GM18909 (cell line): ENCODE data around the gene TRANK1.
"Not testable (repeated sequence)": the region's sequence is repeated elsewhere in the genome, so short reads cannot be mapped to it uniquely, and the experiment has no call there.

Experiments
- ATAC-seq: cut with Tn5 transposase; IDR thresholded peaks from one replicate; pipeline ENCODE4 v1.9.1; 2021; ENCODE audit warnings: mild to moderate bottlenecking; ENCODE audit not compliant: unreplicated experiment, poor library complexity

TRANK1 gene

DNA sequence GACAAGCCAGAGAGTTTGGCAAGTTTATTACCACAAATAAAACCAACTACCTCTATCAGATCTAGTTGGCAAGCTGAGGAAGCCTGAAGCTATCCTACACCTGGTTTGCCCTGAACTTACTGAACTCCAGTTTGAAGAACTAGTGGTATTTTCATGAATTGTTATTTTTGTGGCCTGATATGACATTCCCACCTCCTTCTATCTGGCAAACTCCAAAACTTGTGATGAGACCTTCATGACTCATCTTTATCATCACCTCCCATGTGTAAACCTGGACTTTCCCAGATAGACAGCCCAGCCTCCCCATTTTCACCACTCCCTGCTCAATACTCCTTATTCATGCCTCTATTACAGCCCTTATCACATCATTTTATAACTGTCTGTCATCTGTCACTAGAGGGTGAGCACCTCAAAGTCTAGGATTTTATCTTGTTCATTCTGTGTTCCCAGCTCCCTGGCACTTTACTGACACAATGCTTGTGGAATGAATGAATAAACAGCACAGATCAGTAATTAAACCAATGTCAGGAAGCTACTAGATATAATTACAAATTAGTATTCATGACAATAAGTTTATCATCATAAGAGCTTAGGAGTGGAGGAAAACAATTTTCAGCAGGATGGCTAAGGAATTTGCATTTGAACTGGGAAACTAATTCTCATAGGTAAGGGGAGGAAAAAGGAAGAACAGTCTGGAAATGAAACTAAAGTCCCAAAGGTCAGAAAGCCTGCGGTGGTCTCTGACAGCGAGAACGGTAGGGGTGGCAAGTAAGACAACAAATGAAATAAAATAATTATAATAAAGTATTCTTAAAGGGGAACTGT, 13.2 kb upstream of the TRANK1 start:
- no peak for ATAC-seq

DNA sequence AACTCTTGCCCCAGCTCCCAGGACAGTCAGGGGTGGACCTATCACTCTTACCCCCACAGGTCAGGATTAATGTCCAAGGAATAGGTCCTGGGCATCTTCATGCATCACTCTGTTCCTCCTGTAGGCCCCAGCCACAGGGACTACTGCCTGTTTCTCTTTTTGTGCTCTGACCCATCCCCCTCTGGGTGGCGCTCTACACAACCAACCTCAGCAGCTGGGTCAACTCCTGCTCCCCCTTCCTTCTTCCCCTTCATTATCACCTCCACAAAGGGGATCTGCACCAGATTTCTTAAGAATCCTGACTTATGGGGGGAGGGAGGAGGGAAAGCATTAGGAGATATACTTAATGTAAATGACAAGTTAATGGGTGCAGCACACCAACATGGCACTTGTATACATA, 12.2 kb upstream of the TRANK1 start:
- no peak for ATAC-seq

DNA sequence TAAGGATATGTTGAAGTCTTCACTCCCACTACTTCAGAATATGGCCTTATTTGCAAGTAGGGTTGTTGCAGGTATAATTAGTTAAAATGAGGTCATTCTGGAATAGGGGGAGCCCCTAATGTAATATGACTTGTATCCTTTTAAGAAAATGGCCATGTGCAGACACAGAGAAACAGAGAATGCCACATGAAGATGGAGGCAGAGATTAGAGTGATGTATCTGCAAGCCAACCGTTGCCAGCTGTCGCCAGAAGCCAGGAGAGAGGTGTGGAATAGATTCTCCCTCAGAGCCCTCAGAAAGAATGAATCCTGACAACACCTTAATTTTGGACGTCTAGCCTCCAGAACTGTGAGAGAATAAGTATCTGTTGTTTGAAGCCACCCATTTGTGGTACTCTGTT, 11.3 kb upstream of the TRANK1 start:
- no peak for ATAC-seq

DNA sequence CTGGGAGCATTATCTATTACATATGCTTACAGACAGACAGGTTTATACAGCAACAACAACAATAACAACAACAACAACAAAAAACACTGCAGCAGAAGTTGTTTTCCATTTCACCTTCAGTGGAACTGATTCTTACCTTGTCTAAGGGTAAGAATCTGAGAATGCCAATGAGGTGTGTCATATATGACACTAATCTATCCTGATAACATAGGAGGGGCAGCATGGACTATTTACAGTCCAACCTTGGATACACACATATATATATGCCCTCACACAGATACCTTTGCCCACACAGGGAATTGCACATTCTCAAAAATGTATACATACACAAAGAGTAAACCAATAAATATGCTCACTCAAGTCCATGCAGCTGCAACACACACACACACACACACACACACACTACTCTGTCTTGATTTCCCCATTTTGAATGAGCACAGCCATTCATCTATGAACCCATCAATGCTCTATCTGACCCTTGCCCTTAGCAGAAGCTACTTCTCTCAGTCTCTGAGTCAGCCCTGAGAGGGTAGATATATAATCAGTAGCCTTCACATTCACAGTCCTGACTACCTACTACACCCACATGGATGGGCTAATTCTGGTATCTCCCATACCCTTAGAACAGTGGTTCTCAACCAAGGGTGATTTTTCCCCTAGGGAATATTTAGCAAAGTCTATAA, 9.7 kb upstream of the TRANK1 start:
- ATAC-seq = no peak

DNA sequence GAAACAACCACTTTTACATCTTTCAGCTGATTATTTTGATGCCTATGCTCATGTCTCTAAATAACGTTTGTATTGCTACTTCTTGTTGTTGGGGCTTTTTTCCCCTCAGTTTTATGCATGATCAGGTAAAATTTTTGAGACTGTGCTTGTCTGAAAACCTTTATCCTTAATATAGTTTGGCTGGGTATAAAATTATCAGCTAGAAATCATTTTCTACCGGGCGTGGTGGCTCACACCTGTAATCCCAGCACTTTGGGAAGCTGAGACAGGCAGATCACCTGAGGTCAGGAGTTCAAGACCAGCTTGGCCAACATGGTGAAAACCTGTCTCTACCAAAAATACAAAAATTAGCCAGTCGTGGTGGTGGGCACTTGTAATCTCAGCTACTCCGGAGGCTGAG, 3.0 kb upstream of the TRANK1 start:
- not testable (repeated sequence) for ATAC-seq

DNA sequence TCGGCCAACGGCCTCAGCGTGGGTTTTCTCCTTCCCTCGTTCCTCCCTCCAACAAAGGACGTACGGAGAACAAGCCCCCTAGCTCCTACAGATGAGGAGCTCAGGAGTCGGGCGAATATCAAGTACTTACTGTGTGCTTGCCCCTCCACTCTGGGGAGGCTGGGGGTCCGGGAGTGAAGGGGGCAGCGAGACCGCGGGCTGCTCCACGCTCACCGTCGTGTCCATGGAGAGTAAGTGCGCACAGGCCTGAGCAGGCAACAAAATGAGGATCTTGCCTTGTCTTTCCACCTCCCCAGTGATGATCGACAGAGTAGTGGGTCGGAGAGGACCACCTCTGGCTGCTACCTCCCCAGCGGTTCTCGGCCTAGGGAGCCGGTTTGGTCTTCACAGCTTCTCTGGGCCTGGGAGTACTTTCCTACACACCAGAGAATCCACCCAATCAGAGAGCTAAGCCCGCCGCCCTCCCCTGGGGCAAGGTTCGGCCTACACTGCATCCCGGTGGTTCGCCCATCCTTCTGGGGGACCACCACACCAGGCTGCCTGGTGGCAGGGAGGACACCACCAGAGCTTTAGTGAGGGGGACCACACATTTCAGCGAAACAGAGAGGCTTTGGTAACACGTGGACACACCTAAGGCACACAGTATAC, 603 bp upstream of the TRANK1 start:
- ATAC-seq = no peak

DNA sequence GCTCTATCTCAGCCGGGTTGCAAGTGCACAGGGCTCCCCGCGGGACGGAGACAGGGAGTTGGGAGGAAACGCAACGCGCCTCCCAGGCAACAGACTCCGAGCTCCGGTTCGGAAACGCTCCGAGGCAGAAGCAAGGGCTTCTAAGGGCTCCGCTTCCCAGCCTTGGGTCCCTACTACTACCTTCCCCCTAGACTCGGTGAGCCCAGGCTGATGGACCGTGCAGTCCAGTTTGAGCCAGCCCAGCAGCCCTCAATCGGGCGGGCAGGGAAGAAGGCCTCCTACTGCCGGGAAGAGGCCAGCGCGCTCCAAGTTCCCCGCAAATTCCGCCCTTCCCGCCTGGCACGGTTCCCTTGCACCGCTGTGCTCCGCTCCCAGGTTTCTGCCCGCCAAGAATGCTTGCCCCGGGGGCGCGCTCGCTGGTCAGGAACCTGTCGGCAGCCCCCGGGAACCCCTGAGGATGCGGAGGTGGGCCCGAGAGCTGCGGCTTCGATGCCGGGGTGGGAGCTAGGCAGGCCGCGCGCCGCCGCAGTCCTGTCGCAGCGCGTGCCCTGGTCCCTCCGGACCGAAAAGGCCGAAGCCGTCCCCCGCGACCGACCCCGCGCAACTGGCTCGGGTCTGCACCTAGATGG, 728 bp downstream of the TRANK1 start:
- ATAC-seq = peak; percentile 66

DNA sequence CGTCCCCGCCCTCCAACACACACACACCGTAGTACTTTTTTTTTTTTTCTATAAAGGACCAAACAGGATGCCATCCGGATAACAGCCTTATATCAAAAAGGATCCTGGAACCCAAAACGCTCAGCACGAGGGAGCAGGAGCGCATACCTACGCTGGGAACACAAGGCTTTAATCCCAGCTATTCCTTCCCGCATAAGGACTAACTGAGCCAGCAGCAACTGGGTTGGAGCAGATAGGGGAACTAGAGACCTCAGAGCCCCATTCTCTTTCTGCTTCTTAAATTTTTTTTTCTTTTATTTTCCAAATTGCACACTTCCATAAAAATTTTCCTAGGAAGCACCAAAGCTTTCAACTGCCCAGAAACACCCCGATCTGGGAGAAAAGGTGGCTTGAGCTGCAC, 1.3 kb downstream of the TRANK1 start:
- ATAC-seq = no peak

DNA sequence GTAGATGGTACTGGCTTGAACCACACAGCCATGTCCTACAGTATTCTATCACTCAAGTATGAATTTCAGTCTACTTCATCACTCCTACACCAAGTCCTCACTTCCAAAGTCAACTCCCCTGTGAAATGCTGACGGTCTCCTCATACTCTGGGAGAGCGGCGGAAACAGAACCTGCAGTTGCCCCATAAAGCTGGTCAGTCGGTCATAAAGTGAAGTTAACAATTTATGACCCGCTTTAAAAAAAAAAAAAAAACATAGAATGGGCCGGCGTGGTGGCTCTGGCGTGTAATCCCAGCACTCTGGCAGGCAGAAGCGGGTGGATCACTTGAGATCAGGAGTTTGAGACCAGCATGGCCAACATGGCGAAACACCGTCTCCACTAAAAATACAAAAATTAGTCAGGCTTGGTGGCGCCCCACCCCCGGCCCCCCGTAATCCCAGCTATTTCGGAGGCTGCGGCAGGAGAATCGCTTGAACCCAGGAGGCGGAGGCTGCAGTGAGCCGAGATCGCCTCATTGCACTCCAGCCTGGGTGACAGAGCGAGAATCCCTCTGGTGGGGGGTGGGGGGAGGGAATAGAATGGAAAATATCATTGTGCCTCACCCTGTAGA, 2.1 kb downstream of the TRANK1 start:
- ATAC-seq = no peak

DNA sequence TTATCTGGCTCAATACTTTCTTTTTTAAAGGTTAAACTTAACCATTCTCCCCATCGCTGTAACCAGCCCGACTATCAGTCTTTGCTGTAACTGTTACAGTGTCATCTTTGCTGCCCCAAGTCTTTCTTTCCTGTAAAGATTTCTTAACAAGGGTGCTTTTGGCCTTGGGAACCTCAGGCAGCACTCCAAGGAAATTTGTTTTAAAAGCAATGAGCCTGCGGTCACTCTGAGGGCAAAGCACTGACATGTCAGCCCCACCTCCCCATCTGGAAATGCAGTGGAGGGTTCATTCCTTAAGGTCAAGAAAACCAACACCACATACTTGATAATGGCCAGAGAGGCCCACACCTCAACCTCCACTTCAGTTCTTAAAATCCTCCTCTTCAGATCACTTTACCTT, 3.2 kb downstream of the TRANK1 start:
- no peak for ATAC-seq

DNA sequence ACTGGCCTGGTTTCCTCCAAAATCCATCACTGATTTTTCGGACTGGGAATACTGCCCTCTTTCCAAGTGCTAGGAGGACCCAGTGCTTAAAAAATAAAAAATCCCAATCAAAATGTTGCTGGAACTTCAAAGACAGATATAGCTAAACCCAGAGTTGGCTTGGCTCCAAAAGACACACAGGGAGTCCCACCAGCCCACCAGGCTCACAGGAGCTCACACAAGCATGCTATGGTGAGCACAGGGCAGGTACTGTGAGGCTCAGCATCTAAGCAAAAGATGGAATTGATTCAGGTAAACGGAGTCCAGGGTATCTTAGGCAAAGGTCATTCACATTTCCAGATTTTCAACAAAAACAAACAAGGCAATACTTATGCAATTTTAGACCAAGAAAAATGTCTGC, 3.7 kb downstream of the TRANK1 start:
- ATAC-seq = no peak

DNA sequence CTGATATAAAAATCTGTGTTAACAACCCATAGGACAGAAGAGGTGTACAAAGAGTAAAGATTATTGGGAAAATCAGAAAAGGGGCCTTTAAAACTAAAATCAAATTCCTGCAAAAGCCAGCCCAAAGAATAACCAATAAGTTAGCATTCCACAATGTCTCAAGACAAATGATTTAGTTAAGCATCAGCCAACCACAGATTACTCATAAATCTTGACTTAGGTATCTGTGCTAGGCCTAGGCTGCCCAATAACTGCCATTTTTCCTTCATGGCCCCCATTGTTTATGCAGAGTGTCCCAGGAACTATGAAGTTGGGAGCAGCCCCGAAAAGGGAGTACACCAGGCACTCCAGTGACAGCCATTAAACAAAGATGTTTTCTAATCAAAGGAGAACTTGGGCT, 7.4 kb downstream of the TRANK1 start:
- no peak for ATAC-seq

DNA sequence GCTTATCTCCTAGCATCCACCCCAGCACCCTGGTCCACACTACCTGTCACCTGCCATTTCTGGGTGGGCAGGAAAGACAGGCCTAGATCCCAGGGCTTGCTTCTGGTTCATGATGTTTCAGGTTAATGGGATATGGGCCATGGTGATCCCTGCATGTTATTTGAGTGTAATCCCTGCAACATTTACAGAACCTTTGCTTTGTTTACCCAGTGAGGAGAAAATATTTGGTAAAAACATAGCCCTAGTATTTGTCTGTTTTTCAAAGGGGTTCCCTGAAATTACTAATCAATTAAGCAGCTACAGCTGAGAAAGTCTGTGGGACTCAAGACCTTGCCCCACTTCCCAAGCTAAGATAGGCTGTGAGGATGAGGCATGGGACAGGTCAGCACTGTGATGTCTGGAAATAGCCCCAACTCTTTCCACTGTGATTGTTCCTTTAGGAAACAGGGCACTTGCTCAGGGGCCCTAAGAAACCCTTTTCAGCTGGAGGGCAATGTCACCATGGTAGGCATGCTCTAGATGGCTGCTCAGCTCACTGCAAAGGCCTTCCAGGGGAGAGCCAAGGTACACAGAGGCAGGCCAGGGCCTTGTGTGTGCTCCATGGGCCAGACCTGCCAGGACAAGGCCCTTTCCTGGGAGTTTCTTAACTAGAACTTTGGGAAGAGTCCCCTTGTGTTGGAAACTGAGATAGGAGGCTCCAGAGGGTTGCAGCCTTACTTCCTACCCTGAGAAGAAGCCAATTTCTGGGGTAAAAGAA, 11.1 kb downstream of the TRANK1 start:
- no peak for ATAC-seq

DNA sequence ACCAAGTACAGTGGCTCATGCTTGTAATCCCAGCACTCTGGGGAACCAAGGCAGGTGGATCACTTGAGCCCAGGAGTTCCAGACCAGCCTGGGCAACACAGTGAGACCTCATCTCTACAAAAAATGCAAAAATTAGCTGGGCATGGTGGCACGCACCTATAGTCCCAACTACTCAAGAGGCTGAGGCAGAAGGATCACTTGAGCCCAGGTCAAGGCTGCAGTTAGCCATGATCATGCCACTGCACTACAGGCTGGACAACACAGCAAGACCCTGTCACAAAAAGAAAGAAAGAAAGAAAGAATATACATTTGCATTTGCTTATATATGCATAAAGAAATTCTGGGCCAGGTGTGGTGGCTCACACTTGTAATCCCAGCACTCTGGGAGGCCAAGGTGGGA, 13.4 kb downstream of the TRANK1 start:
- ATAC-seq = not testable (repeated sequence)

DNA sequence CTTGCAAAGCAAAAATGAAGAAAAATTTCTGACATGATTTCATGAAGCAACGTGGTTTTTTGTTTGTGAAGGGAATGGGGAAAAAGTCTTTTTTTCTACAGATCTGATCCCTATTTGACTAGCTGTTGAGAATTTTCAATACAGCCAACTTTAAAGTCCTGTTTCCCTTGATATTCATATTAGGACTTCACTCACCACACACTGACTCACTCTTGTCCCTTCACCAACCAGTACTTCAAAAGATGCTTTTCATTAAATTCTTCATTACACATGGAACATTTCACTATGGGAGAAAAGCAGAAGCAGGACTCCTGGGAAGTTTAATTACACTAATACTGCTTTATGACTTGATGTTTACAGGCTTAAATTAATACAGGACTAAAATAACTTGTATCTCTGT, 16.6 kb downstream of the TRANK1 start:
- no peak for ATAC-seq

DNA sequence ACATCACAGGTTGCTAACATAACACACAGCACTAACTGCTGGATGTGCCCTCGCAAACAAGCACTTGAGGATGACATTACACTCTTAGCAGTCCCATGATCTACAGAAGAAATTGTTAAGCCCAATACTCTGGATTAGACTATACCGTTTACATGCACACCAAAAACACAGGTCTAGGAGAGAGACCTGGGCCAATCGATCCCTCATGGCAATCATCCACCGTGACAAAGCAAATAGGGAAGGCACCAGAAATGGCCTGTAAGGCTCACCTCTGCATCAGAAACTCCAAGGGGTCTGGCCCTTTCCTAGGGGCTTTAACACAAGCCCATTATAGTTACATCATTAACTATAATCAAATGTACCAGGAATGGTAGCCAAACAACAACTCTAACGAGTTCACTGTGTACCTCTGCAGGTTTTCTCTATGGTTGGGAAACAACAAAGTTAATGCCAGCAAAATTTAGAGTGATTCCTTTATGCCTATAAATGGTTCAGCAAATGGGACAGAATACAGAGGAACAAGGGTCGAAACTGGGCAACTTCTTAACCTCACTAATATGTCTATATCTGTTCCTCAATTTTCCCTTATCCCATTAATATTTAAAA, 18.5 kb downstream of the TRANK1 start:
- no peak for ATAC-seq

DNA sequence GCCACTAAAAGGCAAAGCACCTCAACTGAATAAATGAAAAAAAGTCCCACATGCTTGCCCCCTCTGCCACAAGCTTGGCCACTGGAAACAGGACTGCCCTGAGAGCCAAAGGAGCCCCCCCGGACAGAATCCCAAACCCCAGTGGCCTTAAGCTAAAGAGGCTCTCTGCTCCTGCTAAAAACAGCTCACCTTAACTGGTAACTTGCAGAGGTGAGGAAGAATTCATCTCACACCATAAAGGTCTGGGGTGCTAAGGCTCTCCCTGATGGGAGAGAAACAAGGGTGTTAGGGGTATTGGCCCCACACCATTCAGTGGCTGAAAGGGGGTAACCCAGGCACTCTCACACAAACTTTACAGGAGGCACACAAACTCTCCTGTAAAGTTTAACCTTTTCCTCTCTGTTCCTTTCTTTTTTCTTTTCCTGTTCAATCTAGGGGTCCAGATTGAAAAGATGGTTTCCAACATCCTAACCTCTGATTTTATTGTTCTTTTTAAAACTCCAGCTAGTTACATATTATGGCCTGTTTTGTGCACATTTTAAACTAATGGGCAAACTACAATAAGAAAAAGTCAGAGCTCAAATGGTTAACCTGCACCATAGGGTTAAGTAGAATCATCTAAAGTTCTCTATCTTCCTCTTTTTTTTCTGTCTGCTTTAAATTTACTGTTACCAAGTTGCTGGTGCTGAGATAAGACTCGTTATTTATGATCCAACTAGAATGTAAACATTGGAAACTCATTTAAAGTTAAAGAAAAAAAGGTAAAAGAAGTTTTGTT, 19.9 kb downstream of the TRANK1 start:
- no peak for ATAC-seq

DNA sequence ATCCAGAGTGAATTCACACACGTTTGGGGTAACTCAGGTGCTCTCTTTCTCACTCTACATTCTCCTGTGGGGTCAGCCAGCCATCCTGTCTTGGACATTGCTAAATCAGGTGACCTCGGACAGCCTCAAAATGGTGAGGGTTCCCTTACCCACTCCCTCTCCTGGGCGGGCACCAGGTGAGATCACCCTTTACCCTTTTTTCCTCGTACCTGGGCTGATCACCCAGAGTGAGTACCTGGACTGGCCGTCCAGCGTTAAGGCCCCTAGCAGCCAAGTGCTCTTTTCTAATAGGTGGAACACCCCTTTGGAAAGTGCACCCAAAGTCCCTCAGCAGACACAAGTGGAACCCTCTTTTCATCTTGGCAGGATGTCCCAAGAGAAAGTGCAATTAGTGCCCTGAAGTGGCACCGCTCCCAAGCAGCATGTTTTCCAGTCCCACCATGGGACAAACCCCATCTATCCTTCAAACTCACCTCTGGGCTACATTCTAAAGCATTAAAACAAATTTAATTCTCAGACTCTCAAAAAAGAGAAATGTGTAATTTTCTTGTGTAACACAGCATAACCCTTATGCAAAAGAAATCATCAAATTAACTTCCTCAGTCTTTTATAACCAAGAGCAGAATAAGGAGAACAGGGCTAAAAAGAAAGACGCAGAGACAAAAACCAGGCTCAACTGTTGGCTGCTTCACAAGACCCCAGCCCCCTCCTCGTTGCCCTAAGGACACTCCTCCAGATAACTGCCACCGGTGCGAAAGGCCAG, 20.7 kb downstream of the TRANK1 start:
- ATAC-seq = no peak
